Testis (tissue), 3 donors: ENCODE data around the gene TOX2. TPM values are rescaled to one million over a fixed set of nuclear protein-coding genes. Genes with fewer than 3 reads are reported as not detected.

Experiments
- DNase-seq: peaks from one replicate; pipeline ENCODE4 v3.0.0-alpha.2; 2019
- H3K27ac ChIP-seq, 2 donors: fragments of 200-600 bp; sonication (generic); one replicate each; pipeline ENCODE4 v1.5.1; 2019
- H3K27me3 ChIP-seq: fragments of 200-600 bp; sonication (generic); one replicate; pipeline ENCODE4 v1.5.1; 2019
- H3K36me3 ChIP-seq: fragments of 200-600 bp; sonication (generic); one replicate; pipeline ENCODE4 v1.5.1; 2017; ENCODE audit warnings: low read depth; ENCODE audit errors: missing control alignments
- H3K4me1 ChIP-seq: fragments of 200-600 bp; sonication (generic); one replicate; pipeline ENCODE4 v1.5.1; 2019
- H3K4me3 ChIP-seq, 2 donors: fragments of 200-600 bp; sonication (generic); one replicate each; pipeline ENCODE4 v1.5.1; 2017 to 2019
- H3K9me3 ChIP-seq: fragments of 200-600 bp; sonication (generic); one replicate; pipeline ENCODE4 v1.5.1; 2017
- CTCF ChIP-seq, 3 experiments: fragments of 450-650 bp in 2 of 3; fragments of 200-600 bp in 1 of 3; sonication (generic) in 1 of 3; IDR thresholded peaks; one replicate each; pipeline ENCODE4 v1.5.1; 2016 to 2019; ENCODE audit warnings: antibody characterized with exemption in 3 of 3, mild to moderate bottlenecking in 2 of 3, moderate library complexity in 1 of 3
- POLR2A ChIP-seq: fragments of 450-650 bp; IDR thresholded peaks from one replicate; pipeline ENCODE4 v1.6.1; 2017; ENCODE audit warnings: antibody characterized with exemption, mild to moderate bottlenecking, moderate library complexity
- WGBS, 2 donors: methylation state at CpG; one replicate each; pipeline ENCODE4 v1.1.5; 2018; 5-methylcytosine and 5-hydroxymethylcytosine counted together
- intact Hi-C: fragments of 100-400 bp; cut with DNase I; formaldehyde crosslinking; loops from one replicate; pipeline ENCODE4 v1.15.1; 2023; ENCODE audit warnings: low total_unique reads
- polyA plus RNA-seq: library from polyadenylated mRNA; stranded (reverse); fragments of 350-450 nt; fragmentation: Illumina TruSeq; extraction: RNeasy Lipid Tissue Mini Kit (QIAGEN cat#74804); gene quantifications from one replicate; pipeline ENCODE4 v1.2.3, GENCODE V29; 2014; ENCODE audit warnings: low read depth, low replicate concordance; ENCODE audit not compliant: insufficient read depth
- total RNA-seq, 2 donors: library from RNA; depleted of rRNA; stranded (reverse); fragments of >200 nt; gene quantifications; one replicate each; pipeline ENCODE4 v1.2.3, GENCODE V29; 2016

The TOX2 gene
- total and polyA plus RNA-seq, 3 donors from 2014 or later, result 43.8 to 67.0 (median 48.1) TPM

GRCh38 chr20:44032583-44033331 is 118.1 kb downstream of the TOX2 start:
- H3K4me3 ChIP-seq, result no peak overlapping the region
- intact Hi-C loops, result no loop called here
- no peaks in the 10 kb centered on the region for H3K27me3 ChIP-seq
- no peaks in the 10 kb centered on the region for H3K4me1 ChIP-seq
- 77 to 84% methylated on average over 12 of the region's 12 CpGs for WGBS, 2 donors
- no peaks in the 10 kb centered on the region for H3K36me3 ChIP-seq
- TF ChIP-seq CTCF (IDR thresholded peaks at IDR 0.05) (no peak), POLR2A (no peak)
- H3K27ac ChIP-seq, result no peak overlapping the region
- no peaks in the 10 kb centered on the region for H3K9me3 ChIP-seq
- no peak for DNase-seq

GRCh38 chr20:44033344-44033743 is 118.7 kb downstream of the TOX2 start:
- no peak overlapping the region for H3K4me3 ChIP-seq
- TF ChIP-seq POLR2A, result no peak
- TF ChIP-seq CTCF (IDR thresholded peaks at IDR 0.05), result no peak
- H3K27ac ChIP-seq, result no peak overlapping the region
- H3K4me1 ChIP-seq, result no peaks in the 10 kb centered on the region
- H3K9me3 ChIP-seq, result no peaks in the 10 kb centered on the region
- H3K27me3 ChIP-seq, result no peaks in the 10 kb centered on the region
- DNase-seq, result no peak
- 55 to 57% methylated on average over 2 of the region's 2 CpGs for WGBS, 2 donors
- H3K36me3 ChIP-seq, result no peaks in the 10 kb centered on the region
- intact Hi-C loops, result no loop called here

- Histone ChIP-seq H3K27ac (no peak overlapping the region), H3K4me3 (no peak overlapping the region), H3K4me1 (no peaks in the 10 kb centered on the region), H3K27me3 (no peaks in the 10 kb centered on the region), H3K36me3 (no peaks in the 10 kb centered on the region), H3K9me3 (no peaks in the 10 kb centered on the region)
- intact Hi-C loops, result no loop called here
- WGBS, 2 donors, result 83 to 88% methylated on average over 4 of the region's 4 CpGs
- DNase-seq, result no peak
- TF ChIP-seq CTCF (IDR thresholded peaks at IDR 0.05) (no peak), POLR2A (no peak)
Measured at GRCh38 chr20:44033873-44034272, 119.2 kb downstream of the TOX2 start.

GRCh38 chr20:44034451-44034850 is 119.8 kb downstream of the TOX2 start:
- no peak for DNase-seq
- Histone ChIP-seq H3K36me3 (no peaks in the 10 kb centered on the region), H3K9me3 (no peaks in the 10 kb centered on the region), H3K27ac (no peak overlapping the region), H3K4me1 (no peaks in the 10 kb centered on the region), H3K27me3 (no peaks in the 10 kb centered on the region), H3K4me3 (no peak overlapping the region)
- 88 to 89% methylated on average over 1 of the region's 1 CpG for WGBS, 2 donors
- intact Hi-C loops, result no loop called here
- TF ChIP-seq POLR2A (no peak), CTCF (IDR thresholded peaks at IDR 0.05) (no peak)
